ENCODE measurements around the gene TUBA1C.

Gene TUBA1C

GRCh38 chr12:49264873-49265792 is at the start of gene TUBA1C:
TSS of gene TUBA1C (plus strand) at chr12:49265082. CDS start at chr12:49265182, 100 bp downstream.
- H3K27ac ChIP-seq: peak within 1 kb of the TSS; percentile 100
- peak; percentile 85 for DNase-seq (ENCODE audit: low read depth, low spot score)

DNA sequence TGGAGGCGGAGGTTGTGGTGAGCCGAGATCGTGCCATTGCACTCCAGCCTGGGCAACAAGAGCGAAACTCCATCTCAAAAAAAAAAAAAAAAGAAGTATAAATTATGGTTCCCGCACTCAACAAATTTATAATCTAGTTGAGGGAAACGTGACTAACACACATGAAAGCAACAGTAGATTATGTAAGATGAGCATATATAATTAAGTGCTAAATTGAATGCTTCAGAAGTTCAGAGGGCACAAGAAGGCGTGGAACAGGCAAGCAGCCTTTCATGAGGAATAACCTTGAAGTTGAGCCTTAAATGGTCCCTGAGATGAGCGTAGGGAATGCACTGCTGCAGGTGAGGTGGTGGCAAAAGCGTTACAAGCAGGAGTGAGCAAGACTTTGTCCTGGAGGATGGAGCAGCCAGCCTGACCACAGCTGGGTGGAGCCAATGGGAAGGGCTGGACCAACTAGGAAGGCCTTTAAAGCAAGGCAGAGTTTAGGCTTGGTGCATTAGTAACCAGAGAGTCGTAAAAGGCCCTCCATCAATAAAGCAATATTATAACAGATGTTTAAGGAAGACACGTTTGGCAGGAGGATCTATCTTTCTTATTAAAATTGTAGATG is 45.4 kb upstream of the TUBA1C start:
- DNase-seq (ENCODE audit: low read depth, low spot score): no peak
- no peak overlapping the region for H3K27ac ChIP-seq

DNA sequence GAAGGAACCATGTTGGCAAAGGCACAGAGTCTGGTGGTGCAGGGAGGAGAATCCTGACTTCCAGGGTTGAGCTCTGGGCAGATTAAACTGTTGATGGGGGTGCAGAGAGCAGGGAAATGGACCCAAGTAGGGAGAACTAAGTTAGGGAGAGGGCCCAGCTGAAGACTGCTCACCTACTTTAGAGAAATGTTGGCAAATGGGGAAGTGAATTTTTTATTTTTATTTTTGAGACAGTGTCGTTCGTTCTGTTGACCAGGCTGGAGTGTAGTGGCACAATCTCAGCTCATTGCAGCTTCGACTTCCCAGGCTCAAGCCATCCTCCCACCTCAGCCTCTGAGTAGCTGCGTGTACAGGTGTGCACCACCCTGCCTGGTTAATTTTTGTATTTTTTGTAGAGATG is 43.9 kb upstream of the TUBA1C start:
- DNase-seq (ENCODE audit: low read depth, low spot score): no peak
- H3K27ac ChIP-seq: no peak overlapping the region

- no peak for DNase-seq (ENCODE audit: low read depth, low spot score)
- no peak overlapping the region for H3K27ac ChIP-seq
Observed at GRCh38 chr12:49223122-49223521, 41.8 kb upstream of the TUBA1C start.

GRCh38 chr12:49223590-49224369 is 41.1 kb upstream of the TUBA1C start:
- DNase-seq (ENCODE audit: low read depth, low spot score): no peak
- H3K27ac ChIP-seq: no peak overlapping the region

DNA sequence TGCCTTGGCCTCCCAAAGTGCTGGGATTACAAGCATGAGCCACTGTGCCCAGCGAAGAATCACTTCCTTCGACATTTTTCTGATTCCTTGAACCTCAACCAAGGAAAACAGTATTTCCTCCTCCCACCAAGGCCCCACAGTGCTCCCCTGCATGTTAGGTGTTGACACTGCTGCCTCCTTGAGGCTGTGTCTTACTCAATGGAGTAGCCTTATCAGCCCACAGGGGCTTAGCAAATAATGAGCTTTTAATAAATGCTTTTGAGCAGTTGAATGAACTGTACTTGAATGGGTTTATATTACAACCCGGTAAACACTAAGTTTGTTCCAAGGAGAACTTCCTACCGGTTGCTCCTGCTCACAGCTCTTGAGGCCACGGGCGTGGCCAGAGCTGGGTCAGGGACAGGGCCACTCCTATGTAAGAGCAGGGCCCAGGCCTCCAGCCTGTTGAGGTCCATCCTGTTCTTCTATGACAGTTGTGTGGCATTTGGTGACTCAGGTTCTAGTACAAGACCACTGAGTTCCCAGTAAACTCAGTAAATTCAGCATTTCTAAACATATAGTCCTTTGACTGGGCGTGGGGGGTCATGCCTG is 39.2 kb upstream of the TUBA1C start:
- no peak for DNase-seq (ENCODE audit: low read depth, low spot score)
- no peak overlapping the region for H3K27ac ChIP-seq

DNA sequence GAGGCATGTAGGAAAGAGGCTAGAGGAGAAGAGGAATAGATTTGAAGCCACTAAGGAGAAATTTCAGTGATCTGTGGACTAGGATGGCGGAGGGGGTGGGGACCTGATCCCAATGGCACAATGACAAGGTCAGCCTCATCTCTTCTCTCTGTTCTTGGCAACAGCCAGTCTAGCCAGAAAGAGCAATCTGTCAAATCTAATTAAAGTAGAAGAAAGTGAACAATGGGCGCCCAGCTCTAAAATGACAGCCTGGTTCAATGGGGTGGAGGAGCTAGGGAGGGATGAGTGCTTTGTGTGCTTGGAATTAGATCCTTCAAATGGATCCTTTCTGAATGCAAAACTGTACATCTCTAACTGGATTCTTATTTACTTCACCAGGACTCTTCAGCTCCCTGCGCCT is 37.2 kb upstream of the TUBA1C start:
- no peak overlapping the region for H3K27ac ChIP-seq
- DNase-seq (ENCODE audit: low read depth, low spot score): no peak

- no peak overlapping the region for H3K27ac ChIP-seq
- DNase-seq (ENCODE audit: low read depth, low spot score): no peak
Observed at GRCh38 chr12:49228653-49229052, 36.2 kb upstream of the TUBA1C start.

GRCh38 chr12:49230176-49230804 is 34.6 kb upstream of the TUBA1C start:
- DNase-seq (ENCODE audit: low read depth, low spot score): no peak
- no peak overlapping the region for H3K27ac ChIP-seq

GRCh38 chr12:49230805-49231194 is 34.1 kb upstream of the TUBA1C start:
- DNase-seq (ENCODE audit: low read depth, low spot score): no peak
- H3K27ac ChIP-seq: no peak overlapping the region

- H3K27ac ChIP-seq: no peak overlapping the region
- DNase-seq (ENCODE audit: low read depth, low spot score): no peak
Observed at GRCh38 chr12:49231878-49232655, 32.8 kb upstream of the TUBA1C start.

GRCh38 chr12:49232940-49233841 is 31.7 kb upstream of the TUBA1C start:
- H3K27ac ChIP-seq: no peak overlapping the region
- no peak for DNase-seq (ENCODE audit: low read depth, low spot score)

GRCh38 chr12:49233842-49234526 is 30.9 kb upstream of the TUBA1C start:
- DNase-seq (ENCODE audit: low read depth, low spot score): no peak
- peak overlapping the region; percentile 80 for H3K27ac ChIP-seq

DNA sequence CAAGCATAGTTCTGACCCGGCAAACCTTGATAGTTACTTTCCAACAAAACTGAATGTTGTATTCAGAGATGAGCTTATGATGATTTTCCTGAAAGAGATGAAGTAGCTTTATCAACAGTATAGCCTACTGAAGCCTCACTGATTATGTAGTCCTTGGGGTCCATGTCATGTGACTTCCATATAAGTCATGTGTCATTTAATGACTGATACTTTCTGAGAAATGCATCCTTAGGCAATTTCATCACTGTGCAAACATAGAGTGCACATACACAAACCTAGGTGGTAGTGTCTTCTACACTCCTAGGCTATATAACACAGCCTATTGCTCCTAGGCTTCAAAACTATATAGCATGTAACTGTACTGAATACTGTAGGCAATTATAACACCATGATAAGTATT is 28.5 kb upstream of the TUBA1C start:
- no peak overlapping the region for H3K27ac ChIP-seq
- DNase-seq (ENCODE audit: low read depth, low spot score): no peak

DNA sequence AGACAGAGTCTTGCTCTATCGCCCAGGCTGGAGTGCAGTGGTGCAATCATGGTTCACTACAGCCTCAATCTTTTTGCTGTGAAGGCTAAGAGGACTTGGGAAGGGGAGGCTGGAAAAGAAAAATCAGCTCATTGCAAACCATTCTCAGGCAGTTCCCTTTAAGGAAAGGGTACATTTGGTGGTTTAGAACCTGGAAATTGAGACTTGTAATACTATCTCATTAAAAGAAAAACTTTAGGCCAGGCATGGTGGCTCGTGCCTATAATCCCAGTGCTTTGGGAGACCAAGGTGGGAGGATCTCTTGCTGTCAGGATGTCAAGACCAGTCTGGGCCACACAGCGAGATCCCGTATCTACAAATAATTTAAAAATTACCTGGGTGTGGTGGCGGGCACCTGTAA is 21.3 kb upstream of the TUBA1C start:
- DNase-seq (ENCODE audit: low read depth, low spot score): no peak
- H3K27ac ChIP-seq: no peak overlapping the region

DNA sequence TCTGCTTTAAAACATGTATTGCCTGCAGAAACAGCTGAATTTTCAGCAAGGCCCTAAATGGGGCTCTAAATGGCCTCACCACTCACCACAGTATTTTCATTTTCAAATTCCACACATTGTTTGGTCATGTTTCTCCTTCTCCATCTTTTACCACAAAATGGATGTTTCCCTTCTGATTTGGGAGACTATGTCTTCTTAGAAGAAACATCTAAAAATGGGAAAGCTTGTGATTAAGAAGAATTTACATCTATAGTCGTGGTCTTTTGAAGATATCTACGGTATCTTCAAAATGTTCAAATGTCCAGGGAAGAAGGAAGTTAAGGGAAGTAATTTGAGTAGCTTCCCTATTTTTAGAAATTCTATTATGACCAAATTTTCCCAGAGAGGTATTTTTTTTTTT is 20.7 kb upstream of the TUBA1C start:
- H3K27ac ChIP-seq: no peak overlapping the region
- DNase-seq (ENCODE audit: low read depth, low spot score): no peak

DNA sequence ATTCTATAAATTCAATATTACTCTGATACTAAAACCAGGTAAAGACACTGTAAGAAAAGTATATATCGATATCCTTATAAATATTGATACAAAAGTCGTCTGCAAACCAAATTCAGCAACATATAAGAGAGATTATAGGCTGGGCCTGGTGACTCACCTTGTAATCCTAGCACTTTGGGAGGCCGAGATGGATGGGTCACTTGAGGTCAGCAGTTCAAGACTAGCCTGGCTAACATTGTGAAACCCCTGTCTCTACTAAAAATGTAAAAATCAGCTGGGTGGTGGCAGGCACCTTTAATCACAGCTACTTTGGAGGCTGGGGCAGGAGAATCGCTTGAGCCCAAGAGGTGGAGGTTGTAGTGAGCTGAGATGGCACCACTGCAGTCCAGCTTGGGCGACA is 13.5 kb upstream of the TUBA1C start:
- H3K27ac ChIP-seq: no peak overlapping the region
- DNase-seq (ENCODE audit: low read depth, low spot score): no peak
